ENCODE data around the gene DDO.

Gene DDO, protein sequence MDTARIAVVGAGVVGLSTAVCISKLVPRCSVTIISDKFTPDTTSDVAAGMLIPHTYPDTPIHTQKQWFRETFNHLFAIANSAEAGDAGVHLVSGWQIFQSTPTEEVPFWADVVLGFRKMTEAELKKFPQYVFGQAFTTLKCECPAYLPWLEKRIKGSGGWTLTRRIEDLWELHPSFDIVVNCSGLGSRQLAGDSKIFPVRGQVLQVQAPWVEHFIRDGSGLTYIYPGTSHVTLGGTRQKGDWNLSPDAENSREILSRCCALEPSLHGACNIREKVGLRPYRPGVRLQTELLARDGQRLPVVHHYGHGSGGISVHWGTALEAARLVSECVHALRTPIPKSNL

DNA sequence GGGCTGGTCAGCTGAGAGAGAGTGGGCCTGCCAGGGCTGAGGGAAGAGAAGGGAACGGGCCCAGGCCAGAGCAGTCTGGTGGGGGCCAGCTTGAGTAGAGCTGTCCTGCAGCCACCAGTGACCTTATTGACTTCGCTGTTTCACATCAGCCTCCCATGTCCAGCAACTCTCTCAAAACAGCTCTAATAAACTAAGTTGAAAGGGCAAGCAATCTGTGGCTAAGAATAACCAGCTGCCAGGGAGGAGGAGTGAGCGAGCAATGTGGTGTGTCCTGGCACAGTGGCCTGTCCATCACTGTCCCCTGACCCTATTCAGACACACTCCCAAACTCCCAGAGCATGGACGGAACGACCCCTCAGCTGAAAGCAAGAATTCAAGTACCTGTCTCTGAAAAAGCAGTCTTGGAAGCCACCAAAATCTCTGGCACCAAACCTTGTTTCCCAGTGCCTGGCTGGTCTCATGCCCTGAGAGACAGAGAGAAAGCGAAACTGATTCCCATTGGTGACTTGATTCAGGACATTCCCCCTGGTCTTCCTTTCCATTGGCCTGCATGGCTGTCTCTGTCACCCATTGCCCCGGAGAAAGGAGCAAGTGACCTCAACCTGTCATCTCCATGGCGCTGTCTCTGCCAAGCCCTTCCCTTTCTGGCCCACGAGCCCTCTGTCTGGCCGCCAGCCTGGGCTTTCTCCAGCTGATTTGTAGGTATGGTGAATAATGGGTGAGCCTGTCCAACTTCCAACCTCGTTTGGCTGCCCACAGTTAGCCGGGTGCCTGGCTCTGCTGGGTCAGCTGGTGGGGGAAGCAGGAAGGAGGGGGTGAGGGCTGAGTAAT, at the start of gene DDO:
TSS of gene DDO (minus strand) at position 490 of the 831 bp plus-strand sequence. CDS start 2,113 bp downstream, outside the sequence.
- DNase-seq, result no peak

DNA sequence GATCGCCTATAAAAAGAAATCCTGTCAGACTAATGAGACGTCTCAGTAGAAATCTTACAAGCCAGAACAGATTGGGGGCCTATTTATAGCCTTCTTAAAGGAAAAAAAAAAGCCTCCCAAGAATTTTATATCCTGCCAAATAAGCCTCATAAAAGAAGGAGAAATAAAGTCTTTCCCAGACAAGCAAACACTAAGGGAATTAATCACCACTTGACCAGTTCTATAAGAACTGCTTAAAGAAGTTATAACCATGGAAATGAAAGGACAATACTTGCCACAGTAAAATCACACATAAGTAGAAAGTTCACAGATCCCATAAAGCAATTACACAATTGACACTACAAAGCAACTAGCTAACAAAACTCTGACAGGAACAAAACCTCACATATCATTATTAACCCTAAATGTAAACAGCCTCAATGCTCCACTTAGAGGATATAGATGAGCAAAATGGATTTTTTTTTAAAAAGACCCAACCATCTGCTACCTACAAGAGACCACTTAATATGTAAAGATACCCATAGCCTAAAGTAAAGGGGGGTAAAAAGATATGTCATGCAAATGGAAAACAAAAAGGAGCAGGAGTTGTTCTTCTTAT, 47.6 kb upstream of the DDO start:
- no peak for DNase-seq

DNA sequence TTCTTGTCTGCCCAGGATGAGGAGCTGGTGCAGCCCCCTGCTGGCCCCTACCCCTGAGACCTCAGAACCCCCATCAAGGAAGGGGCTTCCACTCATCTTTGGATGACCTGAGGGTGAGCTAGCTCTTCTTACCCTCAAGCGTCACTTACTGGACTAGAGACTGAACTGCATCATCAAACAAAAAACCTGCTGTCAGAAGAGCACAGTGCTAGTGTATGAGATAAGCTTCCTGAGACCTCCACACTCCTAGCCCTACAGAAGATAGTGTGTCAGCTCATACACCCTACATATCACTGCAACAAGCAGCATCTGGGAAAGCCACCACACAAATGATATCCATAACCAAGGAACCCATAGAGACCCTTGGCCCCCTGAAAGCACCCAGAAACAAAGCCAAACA, 46.0 kb upstream of the DDO start:
- DNase-seq, result no peak

DNA sequence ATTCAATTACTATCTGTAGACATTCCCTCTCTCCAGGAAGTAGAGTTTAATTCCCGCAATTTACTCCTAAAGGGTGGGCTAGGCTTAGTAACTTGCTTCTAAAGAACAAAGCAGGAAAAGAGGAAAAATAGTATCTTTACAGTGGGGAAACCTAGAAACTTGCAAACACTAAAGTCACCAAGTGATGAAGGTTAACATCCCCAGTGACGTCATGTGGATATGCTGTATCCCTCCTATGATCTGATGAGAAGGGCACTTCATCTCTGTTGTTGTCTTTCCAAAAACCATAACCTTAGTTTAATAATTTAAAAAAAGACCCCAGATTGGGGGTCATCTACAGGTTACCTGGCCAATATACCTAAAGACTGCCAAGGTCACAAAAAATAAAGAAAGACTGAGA, 43.8 kb upstream of the DDO start:
- no peak for DNase-seq

DNA sequence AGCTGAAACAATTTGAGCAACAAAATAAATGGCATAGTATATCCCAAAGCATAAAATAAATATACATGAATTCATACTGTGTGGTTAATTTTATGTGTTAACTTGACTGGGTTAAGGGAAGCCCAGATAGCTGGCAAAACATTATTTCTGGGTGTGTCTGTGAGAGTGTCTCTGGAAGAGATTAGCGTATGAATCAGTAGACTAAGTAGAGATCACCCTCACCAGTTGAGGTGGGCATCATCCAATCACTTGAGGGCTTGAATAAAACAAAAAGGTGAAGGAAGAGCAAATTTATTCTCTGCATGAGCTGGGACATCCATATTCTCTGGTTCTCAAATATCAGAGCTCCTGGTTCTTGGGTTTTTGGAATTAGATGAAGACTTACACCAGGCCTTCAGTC, 43.1 kb upstream of the DDO start:
- DNase-seq, result no peak

DNA sequence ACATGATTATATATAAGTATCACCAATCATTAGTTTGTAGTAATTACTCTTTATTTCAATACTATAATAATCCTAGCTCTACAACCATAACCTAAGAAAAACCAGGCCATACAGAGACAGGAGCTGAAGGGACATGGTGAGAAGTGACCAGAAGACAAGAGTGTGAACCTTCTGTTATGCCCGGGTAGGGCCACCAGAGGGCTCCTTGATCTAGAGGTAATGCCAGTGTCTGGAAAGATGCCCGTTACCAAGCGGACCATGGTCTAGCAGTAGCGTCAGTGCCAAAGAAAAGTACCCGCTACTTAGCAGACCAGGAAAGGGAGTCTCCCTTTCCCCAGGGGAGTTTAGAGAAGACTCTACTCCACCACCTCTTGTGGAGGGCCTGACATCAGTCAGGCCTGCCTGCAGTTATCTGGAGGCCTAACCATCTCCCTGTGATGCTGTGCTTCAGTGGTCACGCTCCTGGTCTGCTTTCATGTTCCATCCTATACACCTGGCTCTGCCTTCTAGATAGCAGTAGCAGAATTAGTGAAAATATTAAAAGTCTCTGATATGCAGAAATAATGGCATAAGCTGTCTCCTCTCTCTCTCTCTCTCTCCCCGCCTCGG, 42.3 kb upstream of the DDO start:
- peak in 1 of 2 experiments; percentile 27 for DNase-seq

DNA sequence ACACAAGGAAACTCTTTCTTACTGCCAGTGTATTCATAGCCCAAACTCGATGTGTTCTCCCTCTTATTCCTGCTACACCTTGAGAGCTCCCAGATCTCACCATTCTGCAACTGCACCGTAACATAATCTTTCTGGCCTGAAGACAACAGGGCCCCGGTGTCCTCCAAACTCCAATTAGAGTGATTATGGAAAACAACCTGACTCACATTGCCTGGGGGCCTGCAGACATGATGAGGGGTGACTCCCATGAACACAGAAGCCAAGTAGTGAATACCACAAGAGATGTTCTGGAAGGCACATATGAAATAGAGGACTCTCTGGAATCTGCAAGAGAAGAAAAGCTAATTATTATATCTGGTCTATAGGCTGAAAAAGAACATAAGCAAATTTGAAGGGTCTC, 41.3 kb upstream of the DDO start:
- no peak for DNase-seq

DNA sequence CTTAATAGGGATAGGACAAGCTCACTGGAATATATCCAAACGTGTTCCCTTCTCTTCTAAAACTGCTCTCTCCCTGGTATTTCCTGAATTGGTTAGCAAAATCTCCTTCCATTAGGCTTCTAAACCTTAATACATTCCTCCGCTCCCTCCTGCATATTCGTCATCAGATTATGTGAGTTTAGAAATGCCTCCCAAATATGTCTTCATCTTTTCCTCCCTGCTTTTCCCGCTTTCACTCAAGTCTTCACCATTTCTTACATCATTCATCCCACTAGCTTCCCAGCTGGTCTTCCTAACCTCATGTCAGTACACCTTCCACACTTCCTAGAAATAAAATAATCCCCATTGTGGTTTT, 34.1 kb upstream of the DDO start:
- no peak for DNase-seq

DNA sequence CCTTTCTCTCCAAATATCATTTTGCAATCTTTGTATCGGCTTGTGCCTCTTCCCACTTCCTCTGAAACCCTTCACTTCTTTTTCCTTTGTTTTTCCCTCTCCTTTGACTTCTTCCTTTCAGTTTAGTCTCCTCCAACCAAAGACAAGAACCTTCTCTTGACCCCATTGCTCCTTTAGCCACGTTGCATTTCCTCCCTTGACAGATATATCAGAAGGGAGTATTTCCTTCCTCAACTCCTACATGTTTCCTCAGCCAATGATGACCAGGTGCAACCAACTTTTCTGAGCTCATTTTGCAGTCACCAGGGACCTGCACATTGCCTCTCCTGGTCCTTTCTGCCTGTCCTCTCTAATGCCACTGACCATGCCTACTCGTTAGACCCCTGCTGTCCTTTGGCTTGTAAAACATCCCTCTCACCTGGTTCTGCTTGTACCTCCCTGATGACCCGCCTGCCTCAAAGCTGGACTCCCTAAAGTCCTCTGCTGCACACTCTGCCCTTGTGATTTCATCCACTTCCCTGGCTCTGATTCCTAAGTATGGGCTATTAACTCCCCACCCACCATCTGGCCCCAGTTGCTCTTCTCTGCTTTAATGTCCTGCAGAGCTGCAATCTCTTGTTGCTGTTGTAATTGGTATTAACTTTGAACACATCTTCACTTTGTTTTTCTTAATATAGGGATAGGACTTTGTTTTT, 33.6 kb upstream of the DDO start:
- no peak for DNase-seq

DNA sequence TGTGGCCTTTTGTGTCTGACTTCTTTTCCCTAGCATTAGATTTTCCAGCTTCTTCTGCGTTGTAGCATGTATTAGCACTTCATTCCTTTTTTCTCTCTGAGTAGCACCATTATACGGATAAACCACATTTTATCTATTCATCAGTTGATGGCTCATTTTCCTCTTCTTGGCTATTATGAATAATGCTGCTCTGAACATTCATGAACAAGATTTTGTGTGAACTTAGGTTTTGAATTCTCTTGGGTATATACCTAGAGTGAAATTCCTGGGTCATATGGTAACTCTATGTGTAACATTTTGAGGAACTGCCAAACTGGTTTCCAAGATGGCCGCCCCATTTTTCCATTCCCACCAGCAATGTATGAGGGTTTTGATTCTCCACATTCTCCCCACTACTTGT, 32.4 kb upstream of the DDO start:
- no peak for DNase-seq

DNA sequence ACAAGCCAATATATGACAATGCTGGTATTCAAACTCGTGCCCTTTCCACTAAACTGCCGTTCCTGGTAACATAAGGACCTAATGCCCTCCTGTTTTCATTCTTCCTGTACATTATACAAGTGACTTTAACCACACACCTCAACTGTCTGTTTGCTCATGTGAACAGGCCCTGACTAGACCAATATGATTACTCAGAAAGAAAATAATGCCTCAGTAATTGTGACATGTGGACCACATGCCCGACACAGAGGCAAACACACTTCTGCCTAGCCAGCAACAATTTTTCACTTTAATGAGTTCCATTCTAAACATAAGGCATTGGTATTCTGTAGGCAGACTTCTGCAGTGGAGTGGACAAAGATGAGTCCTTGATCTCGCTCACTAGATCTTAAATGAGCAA, 31.0 kb upstream of the DDO start:
- DNase-seq, result no peak

DNA sequence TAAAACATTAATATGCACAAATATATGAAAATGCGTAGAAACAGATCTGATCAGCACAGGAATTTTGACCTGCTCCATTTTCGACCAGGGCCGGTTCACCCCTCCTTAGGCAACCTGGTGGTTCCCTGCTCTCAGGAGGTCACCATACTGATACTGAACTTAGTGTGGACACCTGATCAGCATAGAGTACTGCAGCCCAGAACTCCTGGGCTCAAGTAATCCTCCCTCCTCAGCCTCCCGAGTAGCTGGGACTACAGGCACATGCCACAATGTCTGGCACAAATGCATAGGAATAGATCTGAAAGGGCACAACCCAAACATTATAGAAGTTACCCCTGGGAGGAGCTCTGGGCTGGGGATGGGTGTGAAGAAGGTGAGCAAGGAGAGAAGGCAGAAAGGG, 24.7 kb upstream of the DDO start:
- DNase-seq, result no peak

DNA sequence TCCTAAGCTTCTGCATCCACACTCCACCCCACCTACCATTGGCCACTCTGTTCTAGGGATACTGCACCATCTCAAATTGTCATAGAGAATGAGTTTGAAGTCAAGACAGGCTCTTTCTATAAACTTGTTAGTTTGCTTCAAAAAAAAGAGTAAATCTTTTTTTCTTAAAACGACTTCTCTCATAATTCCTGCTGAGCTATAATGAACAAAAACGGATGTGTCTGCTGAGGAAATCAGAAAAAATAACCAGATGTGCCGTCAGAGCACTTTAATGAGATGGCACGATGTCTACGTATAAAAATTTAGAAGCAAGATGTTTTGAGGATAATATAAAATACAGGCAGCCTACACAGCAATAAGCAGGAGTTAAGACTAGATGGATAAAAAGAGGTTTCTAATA, 24.0 kb upstream of the DDO start:
- no peak for DNase-seq

DNA sequence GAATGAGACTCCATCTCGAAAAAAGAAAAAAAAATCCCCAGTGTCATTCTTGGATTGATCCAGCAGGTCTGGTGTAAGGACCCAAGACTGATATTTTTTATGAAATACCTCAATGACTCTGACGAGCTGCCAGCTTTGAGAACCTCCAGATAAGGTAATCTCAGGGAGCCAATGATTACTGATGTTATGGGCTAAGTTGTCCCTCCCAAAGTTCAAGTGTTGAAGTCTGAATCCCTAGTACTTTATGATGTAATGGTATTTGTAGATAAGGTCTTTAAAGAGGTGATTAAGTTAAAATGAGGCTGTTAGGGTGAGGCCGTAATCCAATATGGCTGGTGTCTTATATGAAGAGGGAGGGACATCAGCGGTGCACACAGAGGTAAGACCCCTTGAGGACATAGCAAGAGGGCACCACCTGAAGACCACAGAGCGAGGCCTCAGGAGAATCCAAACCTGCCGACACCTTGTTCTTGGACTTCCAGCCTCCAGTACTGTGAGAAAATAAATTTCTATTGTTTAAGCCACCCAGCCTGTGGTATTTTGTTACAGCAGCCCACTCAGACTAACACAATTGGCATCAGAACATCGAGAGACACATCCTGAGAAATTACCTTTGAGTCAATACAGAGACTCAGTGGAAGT, 19.7 kb upstream of the DDO start:
- no peak for DNase-seq

DNA sequence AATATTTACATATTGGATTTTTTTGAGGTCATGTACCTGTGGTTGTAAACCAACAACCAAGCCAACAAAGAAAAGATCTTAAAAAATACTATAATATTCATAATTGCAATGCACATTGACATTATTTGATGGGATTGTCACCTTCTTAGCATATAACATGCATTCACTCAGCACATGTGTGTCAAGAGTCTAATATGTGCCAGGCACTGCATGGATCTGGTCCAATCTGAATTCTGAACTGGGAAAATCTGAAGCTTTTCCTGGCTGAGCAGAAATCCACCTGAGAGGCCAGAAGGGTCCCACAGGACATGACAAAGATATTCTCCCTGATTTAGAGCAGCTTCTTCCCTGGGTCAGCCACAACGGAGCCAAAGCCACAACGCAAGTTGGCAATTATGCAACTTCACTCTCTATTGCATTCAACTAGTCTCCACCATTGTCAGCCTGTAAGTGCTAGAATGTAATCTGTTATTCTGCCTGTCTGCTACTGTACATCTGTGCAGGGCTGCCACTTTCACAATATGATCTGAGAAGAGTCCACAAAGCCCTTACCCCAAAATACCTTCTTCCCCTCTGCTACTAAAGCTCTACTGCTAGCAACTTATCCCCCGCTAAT, 17.0 kb upstream of the DDO start:
- no peak for DNase-seq

DNA sequence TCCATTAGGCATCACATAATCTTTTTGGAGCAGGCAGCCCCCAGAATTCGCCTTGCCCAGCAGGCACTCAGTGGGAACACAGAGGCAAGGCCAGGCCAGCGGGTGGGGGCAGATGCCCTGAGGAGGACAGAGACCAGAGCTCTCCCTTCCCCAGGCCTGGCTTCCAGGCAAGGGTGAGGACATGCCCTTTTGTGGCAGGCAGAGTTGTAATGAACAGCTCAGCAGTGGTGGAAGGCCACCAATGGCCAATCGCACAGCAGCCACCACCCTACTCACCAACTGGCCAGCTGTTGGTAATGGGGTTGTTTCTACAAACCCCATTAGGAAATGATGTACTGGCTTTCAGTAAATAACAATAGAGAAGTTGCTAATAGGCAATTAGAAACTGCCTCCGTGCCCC, 15.4 kb upstream of the DDO start:
- DNase-seq, result no peak

DNA sequence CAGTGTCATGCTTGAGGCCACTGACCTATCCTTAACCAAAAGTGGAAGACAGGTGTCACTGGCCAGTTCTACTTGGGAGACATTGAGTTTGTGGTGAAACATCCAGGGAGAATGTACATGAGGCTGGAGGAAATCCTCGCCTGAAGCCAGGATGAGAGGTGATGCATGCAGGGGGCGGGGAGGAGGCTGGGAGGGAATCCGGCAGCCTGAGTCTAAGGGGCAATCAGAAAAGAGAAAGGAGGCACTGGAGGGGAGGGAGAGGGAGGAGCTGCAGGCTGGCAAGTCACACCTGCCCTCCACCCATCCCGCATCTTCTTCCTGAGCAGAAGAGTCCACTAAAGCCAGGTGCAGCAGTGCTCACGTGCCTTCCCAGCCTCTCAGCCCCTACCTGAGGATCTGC, 14.9 kb upstream of the DDO start:
- no peak for DNase-seq

DNA sequence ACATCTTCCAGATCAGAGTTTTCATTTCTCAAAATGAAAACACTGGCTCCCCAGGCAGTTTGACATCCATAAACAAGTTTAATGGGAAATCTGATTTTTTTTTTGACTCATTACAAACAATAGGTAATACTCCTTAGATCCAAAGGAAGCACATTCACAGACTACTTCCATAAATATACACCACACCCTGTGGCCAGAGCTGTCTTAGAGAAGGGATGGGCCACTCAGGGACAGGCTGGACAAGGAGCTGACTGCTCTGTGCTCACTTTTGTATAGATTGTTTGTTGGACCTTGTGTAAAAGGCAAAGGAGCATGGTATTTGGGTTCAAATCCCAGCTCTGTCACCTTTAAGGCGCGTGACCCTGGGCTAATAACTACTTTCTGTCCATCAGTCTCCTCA, 12.8 kb upstream of the DDO start:
- DNase-seq, result no peak

DNA sequence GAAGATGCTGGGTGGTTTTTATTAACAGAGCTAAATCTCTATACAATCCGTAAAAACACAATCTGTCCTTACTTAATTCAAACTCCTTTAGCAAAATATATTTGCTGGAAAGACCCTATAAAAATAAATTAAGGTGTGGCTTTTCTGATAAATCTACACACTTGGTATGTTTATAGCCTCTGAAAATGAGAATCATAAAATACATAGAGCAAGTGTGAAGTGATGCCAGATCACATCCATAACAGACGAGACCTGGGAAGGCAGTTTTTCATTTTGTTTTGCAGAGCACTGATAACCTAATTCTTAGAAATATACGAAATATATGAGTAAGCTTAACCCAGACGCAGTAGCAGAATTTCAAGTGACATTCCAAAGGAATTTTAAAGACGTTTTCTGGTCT, 10.4 kb upstream of the DDO start:
- no peak for DNase-seq

DNA sequence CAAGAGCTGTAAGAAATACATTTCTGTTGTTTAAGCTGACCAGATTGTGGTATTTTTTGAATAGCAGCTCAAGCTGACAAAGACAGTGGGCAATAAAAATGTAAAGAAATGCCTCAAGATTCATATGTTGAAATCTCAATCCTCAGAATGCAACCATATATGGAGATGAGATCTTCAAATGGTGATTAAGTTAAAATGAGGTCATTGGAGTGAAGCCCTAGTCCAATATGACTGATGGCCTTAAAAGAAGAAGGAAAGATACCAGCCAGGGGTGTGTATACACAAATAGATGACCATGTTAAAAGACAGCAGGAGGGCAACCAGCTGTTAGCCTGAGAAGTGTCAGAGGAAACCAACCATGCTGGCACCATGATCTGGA, 7.1 kb upstream of the DDO start:
- DNase-seq, result no peak

DNA sequence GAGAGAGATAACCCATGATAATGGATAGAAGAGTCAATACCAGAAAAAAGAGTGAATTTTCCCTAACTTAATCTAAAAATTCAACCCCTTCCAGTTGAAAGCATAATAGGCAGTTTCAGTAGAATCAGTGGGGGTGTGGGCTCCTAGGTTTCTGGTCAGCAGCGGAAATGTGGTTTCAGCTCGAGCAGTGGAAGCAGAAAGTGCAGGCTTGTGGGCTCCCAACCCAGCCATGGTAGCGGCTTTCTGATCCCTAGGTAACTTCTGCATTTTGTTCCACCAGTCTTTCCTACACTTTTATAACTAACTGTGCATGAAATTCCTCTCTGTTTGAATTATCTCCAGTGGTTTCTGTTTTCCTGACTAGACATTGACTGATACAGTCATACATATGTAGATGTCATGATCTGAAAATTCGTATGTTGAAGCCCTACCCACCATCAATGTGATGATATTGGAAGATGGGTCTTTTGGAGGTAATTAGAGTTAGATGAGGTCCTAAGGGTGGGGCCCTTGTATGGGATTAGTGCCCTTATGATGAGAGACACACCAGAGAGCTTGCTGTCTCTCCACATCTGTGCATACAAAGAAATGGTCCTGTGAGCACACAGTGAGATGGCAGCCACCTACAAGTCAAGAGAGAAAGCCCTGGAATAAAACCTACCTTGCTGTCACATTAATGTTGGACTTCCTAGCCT, 6.5 kb upstream of the DDO start:
- no peak for DNase-seq

Measured in SW 1271 (cell line).